Gastrocnemius medialis (tissue), 4 donors: Measurements from ENCODE around the gene TCF4.

Experiments
- CTCF ChIP-seq, 5 experiments: fragments of 450-650 bp in 3 of 5; fragments of 200-600 bp in 2 of 5; sonication (generic) in 2 of 5; IDR thresholded peaks in 4 of 5; conservative IDR thresholded peaks in 1 of 5; 1 replicate in 4 of 5; 2 replicates in 1 of 5; pipeline ENCODE4 v1.5.1; 2016 to 2019; ENCODE audit warnings: antibody characterized with exemption in 5 of 5, mild to moderate bottlenecking in 3 of 5, moderate library complexity in 3 of 5
- POLR2A ChIP-seq, 2 donors: fragments of 450-650 bp; IDR thresholded peaks; one replicate each; pipeline ENCODE4 v1.6.1; 2017; ENCODE audit warnings: antibody characterized with exemption in 2 of 2, mild to moderate bottlenecking in 2 of 2, moderate library complexity in 2 of 2

- no peak for TF ChIP-seq CTCF (IDR thresholded peaks at IDR 0.05 in 4 of 5, conservative IDR thresholded peaks at IDR 0.05 in 1 of 5)
- TF ChIP-seq POLR2A (IDR thresholded peaks at IDR 0.05): no peak
Measured at GRCh38 chr18:55430026-55430425, 158.0 kb downstream of the TCF4 start.
